ENCODE data around the gene YWHAE. TPM values are rescaled to one million over a fixed set of nuclear protein-coding genes. Genes with fewer than 3 reads are reported as not detected.

The YWHAE gene
- total RNA-seq, 1 experiment from 2014 or later: 1,033 TPM

DNA sequence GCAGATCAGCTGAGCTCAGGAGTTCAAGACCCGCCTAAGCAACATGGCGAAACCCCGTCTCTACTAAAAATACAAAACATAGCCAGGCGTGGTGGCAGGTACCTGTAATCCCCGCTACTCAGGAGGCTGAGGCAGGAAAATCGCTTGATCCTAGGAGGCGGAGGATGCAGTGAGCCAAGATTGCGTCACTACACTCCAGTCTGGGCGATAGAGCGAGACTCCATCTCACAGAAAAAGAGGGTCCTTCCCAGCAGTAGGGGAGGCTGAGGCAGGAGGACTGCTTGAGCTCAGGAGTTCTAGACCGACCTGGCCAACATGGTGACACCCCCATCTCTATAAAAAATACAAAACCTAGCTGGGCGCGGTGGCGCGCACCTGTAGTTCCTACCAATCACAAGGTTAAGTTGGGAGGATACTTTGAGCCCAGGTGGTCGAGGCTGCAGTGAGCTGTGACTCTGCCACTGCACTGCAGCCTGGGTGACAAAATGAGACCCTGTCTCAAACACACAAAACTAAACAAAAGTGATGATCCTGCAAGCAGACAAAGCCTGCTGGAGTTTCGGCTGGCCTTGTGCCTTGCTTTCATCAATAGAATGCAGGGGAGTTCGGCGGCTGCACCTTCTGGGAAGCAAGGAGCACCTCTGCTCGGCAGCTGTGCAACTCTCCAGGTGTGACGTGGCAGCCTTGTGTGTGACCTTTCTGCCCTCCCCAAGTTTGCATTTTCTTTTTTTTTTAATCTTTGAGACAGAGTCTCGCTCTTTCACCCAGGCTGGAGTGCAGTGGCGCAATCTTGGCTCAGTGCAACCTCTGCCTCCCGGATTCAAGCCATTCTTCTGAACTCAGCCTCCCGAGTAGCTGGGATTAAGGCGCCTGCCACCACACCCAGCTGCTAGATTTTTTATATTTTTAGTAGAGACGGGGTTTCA, 12.4 kb upstream of the YWHAE start:
- Mint-ChIP-seq H3K36me3 (no peaks in the 10 kb centered on the region), H3K27me3 (ENCODE audit: low read depth) (no peaks in the 10 kb centered on the region; the same call in 1 of the 2 replicates), H3K9me3 (no peaks in the 10 kb centered on the region), H3K27ac (no peak overlapping the region), H3K4me3 (no peak overlapping the region), H3K4me1 (no peaks in the 10 kb centered on the region)
- TF ChIP-seq SOX15 (CRISPR knock-in tag; IDR thresholded peaks at IDR 0.05) (no peak), KAT7 (CRISPR knock-in tag; IDR thresholded peaks at IDR 0.05; ENCODE audit: borderline replicate concordance) (no peak), TEAD4 (CRISPR knock-in tag; IDR thresholded peaks at IDR 0.05) (no peak), ZNF138 (CRISPR knock-in tag; conservative IDR thresholded peaks at IDR 0.05) (no peak), ZNF671 (CRISPR knock-in tag; IDR thresholded peaks at IDR 0.05) (no peak), ATF3 (CRISPR knock-in tag; conservative IDR thresholded peaks at IDR 0.05) (no peak), ZBTB21 (CRISPR knock-in tag; IDR thresholded peaks at IDR 0.05; ENCODE audit: borderline replicate concordance) (no peak), HMGA2 (CRISPR knock-in tag; IDR thresholded peaks at IDR 0.05) (no peak), OVOL2 (CRISPR knock-in tag; IDR thresholded peaks at IDR 0.05; ENCODE audit: borderline replicate concordance) (no peak), ZNF232 (CRISPR knock-in tag; IDR thresholded peaks at IDR 0.05) (no peak)
- TF ChIP-seq, protein P1, sequence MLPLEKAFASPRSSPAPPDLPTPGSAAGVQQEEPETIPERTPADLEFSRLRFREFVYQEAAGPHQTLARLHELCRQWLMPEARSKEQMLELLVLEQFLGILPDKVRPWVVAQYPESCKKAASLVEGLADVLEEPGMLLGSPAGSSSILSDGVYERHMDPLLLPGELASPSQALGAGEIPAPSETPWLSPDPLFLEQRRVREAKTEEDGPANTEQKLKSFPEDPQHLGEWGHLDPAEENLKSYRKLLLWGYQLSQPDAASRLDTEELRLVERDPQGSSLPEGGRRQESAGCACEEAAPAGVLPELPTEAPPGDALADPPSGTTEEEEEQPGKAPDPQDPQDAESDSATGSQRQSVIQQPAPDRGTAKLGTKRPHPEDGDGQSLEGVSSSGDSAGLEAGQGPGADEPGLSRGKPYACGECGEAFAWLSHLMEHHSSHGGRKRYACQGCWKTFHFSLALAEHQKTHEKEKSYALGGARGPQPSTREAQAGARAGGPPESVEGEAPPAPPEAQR (CRISPR knock-in tag; IDR thresholded peaks at IDR 0.05): no peak
- TF ChIP-seq, protein P2, sequence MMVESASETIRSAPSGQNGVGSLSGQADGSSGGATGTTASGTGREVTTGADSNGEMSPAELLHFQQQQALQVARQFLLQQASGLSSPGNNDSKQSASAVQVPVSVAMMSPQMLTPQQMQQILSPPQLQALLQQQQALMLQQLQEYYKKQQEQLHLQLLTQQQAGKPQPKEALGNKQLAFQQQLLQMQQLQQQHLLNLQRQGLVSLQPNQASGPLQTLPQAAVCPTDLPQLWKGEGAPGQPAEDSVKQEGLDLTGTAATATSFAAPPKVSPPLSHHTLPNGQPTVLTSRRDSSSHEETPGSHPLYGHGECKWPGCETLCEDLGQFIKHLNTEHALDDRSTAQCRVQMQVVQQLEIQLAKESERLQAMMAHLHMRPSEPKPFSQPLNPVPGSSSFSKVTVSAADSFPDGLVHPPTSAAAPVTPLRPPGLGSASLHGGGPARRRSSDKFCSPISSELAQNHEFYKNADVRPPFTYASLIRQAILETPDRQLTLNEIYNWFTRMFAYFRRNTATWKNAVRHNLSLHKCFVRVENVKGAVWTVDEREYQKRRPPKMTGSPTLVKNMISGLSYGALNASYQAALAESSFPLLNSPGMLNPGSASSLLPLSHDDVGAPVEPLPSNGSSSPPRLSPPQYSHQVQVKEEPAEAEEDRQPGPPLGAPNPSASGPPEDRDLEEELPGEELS (CRISPR knock-in tag; IDR thresholded peaks at IDR 0.05): no peak
- CTCF ChIA-PET: interaction anchor here (1.7 kb wide), 1 partner anchor 47 kb away, joined by 7 read pairs; no protein-coding TSS in a partner anchor
- DNase-seq (ENCODE audit: low spot score) (no peak), ATAC-seq (no peak)
- POLR2A ChIA-PET: no interaction called here

GRCh38 chr17:1402262-1402586, 2.2 kb upstream of the YWHAE start:
- DNase-seq (ENCODE audit: low spot score): no peak
- Mint-ChIP-seq H3K9me3 (peaks cover 3% of the 10 kb centered on the region; the same call in 1 of the 2 replicates), H3K4me1 (peaks cover 9% of the 10 kb centered on the region), H3K4me3 (no peak overlapping the region), H3K36me3 (peaks cover 17% of the 10 kb centered on the region), H3K27me3 (ENCODE audit: low read depth) (no peaks in the 10 kb centered on the region; the same call in none of the 2 replicates), H3K27ac (no peak overlapping the region)
- no peak for ATAC-seq
- ChIA-PET POLR2A (interaction anchor here (0.6 to 0.7 kb wide), 2 partner anchors 30 to 1012 kb away, joined by 7 to 8 read pairs; no protein-coding TSS in a partner anchor), CTCF (interaction anchor here (0.6 kb wide), 1 partner anchor 17 kb away, joined by 3 read pairs; no protein-coding TSS in a partner anchor)
- no peak for TF ChIP-seq FOXK1 (CRISPR knock-in tag; IDR thresholded peaks at IDR 0.05)
- TF ChIP-seq, protein P3, sequence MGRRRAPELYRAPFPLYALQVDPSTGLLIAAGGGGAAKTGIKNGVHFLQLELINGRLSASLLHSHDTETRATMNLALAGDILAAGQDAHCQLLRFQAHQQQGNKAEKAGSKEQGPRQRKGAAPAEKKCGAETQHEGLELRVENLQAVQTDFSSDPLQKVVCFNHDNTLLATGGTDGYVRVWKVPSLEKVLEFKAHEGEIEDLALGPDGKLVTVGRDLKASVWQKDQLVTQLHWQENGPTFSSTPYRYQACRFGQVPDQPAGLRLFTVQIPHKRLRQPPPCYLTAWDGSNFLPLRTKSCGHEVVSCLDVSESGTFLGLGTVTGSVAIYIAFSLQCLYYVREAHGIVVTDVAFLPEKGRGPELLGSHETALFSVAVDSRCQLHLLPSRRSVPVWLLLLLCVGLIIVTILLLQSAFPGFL (CRISPR knock-in tag; IDR thresholded peaks at IDR 0.05; ENCODE audit: borderline replicate concordance): no peak
- TF ChIP-seq, protein P1 (CRISPR knock-in tag; IDR thresholded peaks at IDR 0.05): no peak
- TF ChIP-seq TP53 (CRISPR knock-in tag; IDR thresholded peaks at IDR 0.05): no peak
- TF ChIP-seq, protein P4, sequence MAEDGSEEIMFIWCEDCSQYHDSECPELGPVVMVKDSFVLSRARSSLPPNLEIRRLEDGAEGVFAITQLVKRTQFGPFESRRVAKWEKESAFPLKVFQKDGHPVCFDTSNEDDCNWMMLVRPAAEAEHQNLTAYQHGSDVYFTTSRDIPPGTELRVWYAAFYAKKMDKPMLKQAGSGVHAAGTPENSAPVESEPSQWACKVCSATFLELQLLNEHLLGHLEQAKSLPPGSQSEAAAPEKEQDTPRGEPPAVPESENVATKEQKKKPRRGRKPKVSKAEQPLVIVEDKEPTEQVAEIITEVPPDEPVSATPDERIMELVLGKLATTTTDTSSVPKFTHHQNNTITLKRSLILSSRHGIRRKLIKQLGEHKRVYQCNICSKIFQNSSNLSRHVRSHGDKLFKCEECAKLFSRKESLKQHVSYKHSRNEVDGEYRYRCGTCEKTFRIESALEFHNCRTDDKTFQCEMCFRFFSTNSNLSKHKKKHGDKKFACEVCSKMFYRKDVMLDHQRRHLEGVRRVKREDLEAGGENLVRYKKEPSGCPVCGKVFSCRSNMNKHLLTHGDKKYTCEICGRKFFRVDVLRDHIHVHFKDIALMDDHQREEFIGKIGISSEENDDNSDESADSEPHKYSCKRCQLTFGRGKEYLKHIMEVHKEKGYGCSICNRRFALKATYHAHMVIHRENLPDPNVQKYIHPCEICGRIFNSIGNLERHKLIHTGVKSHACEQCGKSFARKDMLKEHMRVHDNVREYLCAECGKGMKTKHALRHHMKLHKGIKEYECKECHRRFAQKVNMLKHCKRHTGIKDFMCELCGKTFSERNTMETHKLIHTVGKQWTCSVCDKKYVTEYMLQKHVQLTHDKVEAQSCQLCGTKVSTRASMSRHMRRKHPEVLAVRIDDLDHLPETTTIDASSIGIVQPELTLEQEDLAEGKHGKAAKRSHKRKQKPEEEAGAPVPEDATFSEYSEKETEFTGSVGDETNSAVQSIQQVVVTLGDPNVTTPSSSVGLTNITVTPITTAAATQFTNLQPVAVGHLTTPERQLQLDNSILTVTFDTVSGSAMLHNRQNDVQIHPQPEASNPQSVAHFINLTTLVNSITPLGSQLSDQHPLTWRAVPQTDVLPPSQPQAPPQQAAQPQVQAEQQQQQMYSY (CRISPR knock-in tag; IDR thresholded peaks at IDR 0.05): no peak
- no peak for TF ChIP-seq KAT7 (CRISPR knock-in tag; IDR thresholded peaks at IDR 0.05; ENCODE audit: borderline replicate concordance)
- TF ChIP-seq ZNF232 (CRISPR knock-in tag; IDR thresholded peaks at IDR 0.05): no peak
- TF ChIP-seq E2F1 (CRISPR knock-in tag; IDR thresholded peaks at IDR 0.05): no peak
- no peak for TF ChIP-seq TEAD1 (CRISPR knock-in tag; IDR thresholded peaks at IDR 0.05)
- no peak for TF ChIP-seq NR1H2 (CRISPR knock-in tag; IDR thresholded peaks at IDR 0.05)
- no peak for TF ChIP-seq ZNF121 (CRISPR knock-in tag; IDR thresholded peaks at IDR 0.05)
- TF ChIP-seq ESRRA (CRISPR knock-in tag; IDR thresholded peaks at IDR 0.05; ENCODE audit: borderline replicate concordance): no peak
- TF ChIP-seq CREM (CRISPR knock-in tag; IDR thresholded peaks at IDR 0.05): no peak
- no peak for TF ChIP-seq GTF2I (CRISPR knock-in tag; conservative IDR thresholded peaks at IDR 0.05)

All from WTC11 (cell line).